OCI-LY7 (cell line): Measurements from ENCODE around the gene STAG1.

Experiments used
- EZH2phosphoT487 ChIP-seq: fragments of 200-600 bp; sonication (generic); IDR thresholded peaks from 2 replicates; pipeline ENCODE4 v1.6.1; 2018; ENCODE audit warnings: low read depth, borderline replicate concordance, mild to moderate bottlenecking, mixed run types, antibody characterized with exemption, low read length, moderate library complexity, mixed read lengths
- TF ChIP-seq, protein P1 (sequence below): fragments of 200-600 bp; sonication (generic); conservative IDR thresholded peaks from 2 replicates; pipeline ENCODE4 v1.5.1; 2014; ENCODE audit warnings: mild to moderate bottlenecking, antibody characterized with exemption, low read length, moderate library complexity, mixed read lengths

DNA sequence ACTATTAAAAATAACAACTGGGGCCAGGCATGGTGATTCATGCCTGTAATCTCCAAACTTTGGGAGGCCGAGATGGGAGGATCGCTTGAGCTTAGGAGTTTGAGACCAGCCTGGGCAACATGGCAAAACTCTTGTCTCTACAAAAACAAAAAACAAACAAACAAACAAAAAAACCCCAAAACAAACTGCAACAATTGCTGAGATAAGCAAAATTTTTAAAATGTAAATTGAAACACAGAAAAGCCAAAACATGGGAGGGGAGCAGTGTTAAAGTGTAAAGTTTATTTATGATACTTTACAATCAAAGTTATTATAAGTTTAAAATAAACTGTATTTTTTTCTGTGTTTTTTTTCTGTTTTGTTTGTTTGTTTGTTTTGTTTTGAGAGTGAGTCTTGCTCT lies 294.4 kb downstream of the STAG1 start:
- TF ChIP-seq, protein P1, sequence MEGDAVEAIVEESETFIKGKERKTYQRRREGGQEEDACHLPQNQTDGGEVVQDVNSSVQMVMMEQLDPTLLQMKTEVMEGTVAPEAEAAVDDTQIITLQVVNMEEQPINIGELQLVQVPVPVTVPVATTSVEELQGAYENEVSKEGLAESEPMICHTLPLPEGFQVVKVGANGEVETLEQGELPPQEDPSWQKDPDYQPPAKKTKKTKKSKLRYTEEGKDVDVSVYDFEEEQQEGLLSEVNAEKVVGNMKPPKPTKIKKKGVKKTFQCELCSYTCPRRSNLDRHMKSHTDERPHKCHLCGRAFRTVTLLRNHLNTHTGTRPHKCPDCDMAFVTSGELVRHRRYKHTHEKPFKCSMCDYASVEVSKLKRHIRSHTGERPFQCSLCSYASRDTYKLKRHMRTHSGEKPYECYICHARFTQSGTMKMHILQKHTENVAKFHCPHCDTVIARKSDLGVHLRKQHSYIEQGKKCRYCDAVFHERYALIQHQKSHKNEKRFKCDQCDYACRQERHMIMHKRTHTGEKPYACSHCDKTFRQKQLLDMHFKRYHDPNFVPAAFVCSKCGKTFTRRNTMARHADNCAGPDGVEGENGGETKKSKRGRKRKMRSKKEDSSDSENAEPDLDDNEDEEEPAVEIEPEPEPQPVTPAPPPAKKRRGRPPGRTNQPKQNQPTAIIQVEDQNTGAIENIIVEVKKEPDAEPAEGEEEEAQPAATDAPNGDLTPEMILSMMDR = no peak
- TF ChIP-seq EZH2phosphoT487 = no peak
